Measurements from ENCODE around the gene RNASE13. TPM values are rescaled to one million over a fixed set of nuclear protein-coding genes. Genes with fewer than 3 reads are reported as not detected.

RNASE13 gene
- polyA plus RNA-seq, 1 of the 3 experiments (the other 2 are of a cell fraction): not detected

DNA sequence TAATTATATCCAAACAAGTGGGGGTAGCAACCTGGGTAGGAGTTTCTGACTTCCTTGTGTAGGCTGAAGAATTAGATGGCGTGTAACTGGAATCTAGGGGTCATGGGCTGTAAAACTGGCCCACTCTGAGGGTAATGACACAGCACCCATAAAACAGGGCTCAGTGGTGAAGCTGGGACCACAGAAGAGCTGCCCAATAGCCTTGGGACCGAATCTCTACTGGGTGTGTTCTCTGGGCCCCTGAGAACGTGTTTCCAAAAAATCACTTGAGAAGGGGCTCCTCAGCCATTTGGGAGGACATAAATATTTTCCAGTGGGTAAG, 26.7 kb upstream of the RNASE13 start:
- no peak for TF ChIP-seq RCOR1 (IDR thresholded peaks at IDR 0.05; ENCODE audit: low read length)
- no peak for TF ChIP-seq TEAD4 (IDR thresholded peaks at IDR 0.05; ENCODE audit: borderline replicate concordance, insufficient read depth)
- TF ChIP-seq EP300 (IDR thresholded peaks at IDR 0.05; ENCODE audit: borderline replicate concordance in 1 of 2, low read depth in 1 of 2, low read length in 1 of 2): no peak
- CTCF ChIA-PET: interaction anchor here (1.2 to 1.9 kb wide), 4 partner anchors 21 to 31 kb away, joined by 5 to 13 read pairs (median 10); no protein-coding TSS in a partner anchor
- Histone ChIP-seq H3K9me2 (no peaks in the 10 kb centered on the region), H3K4me1 (ENCODE audit: control insufficient read depth in 1 of 2, insufficient read depth in 2 of 2, low read depth in 1 of 2, low read length in 1 of 2) (peaks cover 0 to 10% of the 10 kb centered on the region in 2 experiments; a peak in 3 of 4 replicates), H2AFZ (ENCODE audit: low read depth) (no peak overlapping the region), H3K9ac (no peak overlapping the region), H3K4me2 (no peak overlapping the region), H3K79me2 (ENCODE audit: insufficient read depth) (no peaks in the 10 kb centered on the region), H3K27ac (ENCODE audit: low read depth in 2 of 2, low read length in 1 of 2) (no peak overlapping the region), H4K20me1 (ENCODE audit: insufficient read depth) (no peaks in the 10 kb centered on the region), H3K9me3 (no peaks in the 10 kb centered on the region), H3K36me3 (replicated peaks in 1 of 2; ENCODE audit: control insufficient read depth in 1 of 2, insufficient read depth in 2 of 2, low read length in 1 of 2) (no peaks in the 10 kb centered on the region), H3K27me3 (ENCODE audit: insufficient read depth) (no peaks in the 10 kb centered on the region), H3F3A (replicated peaks; ENCODE audit: insufficient read depth) (peaks cover 3% of the 10 kb centered on the region), H3K4me3 (ENCODE audit: low read depth in 2 of 2, low read length in 1 of 2) (no peak overlapping the region)
- 91% methylated on average over 3 of the region's 3 CpGs for WGBS (ENCODE audit: low lambda C conversion rate)
- no peak for DNase-seq
- POLR2A ChIA-PET: no interaction called here

DNA sequence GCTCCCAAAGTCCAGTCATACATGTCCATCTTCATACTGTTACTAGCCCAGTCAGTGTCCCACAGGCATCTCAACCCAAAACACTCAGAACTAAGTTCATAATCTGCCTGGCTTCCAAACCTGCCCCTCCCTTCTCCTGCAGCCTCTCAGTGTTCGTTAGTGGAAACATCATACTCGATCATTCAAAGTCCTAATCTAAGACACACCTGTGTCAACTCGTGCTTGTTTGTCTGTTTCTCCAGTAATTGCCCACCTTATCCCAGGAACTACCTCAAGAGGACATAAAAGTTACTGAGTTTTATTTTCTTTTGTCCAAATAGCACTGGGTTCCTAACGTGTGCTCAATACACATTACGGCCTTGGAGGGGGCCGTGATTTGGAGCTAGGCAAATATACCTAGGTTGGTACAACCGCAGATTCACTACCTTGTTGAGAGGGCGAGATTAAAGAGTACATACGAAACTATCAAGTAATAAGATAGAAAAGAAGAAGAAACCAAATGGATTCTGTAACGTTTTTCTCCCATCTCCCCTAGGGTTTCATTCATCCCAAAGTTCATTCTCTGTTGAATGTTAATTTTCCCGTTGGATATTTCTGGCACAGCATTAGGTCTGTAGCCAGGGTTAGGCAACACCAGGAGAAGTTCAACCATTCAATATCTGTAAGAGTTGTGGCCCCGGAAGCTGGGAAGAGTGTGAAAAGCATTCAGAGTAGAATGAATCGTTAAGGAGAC, 26.2 kb upstream of the RNASE13 start:
- Histone ChIP-seq H3K4me3 (ENCODE audit: low read depth in 2 of 2, low read length in 1 of 2) (no peak overlapping the region), H2AFZ (ENCODE audit: low read depth) (no peak overlapping the region), H3F3A (replicated peaks; ENCODE audit: insufficient read depth) (peaks cover 3% of the 10 kb centered on the region), H3K9me2 (no peaks in the 10 kb centered on the region), H3K36me3 (replicated peaks in 1 of 2; ENCODE audit: control insufficient read depth in 1 of 2, insufficient read depth in 2 of 2, low read length in 1 of 2) (no peaks in the 10 kb centered on the region), H3K4me2 (no peak overlapping the region), H3K79me2 (ENCODE audit: insufficient read depth) (no peaks in the 10 kb centered on the region), H3K9ac (no peak overlapping the region), H4K20me1 (ENCODE audit: insufficient read depth) (no peaks in the 10 kb centered on the region), H3K4me1 (ENCODE audit: control insufficient read depth in 1 of 2, insufficient read depth in 2 of 2, low read depth in 1 of 2, low read length in 1 of 2) (peaks cover 0 to 10% of the 10 kb centered on the region in 2 experiments; a peak in 3 of 4 replicates), H3K27ac (ENCODE audit: low read depth in 2 of 2, low read length in 1 of 2) (no peak overlapping the region), H3K9me3 (no peaks in the 10 kb centered on the region), H3K27me3 (ENCODE audit: insufficient read depth) (no peaks in the 10 kb centered on the region)
- ChIA-PET CTCF (interaction anchor here (0.7 to 1.9 kb wide), 4 partner anchors 27 to 43 kb away, joined by 3 to 13 read pairs (median 8); no protein-coding TSS in a partner anchor), POLR2A (no interaction called here)
- DNase-seq: no peak
- TF ChIP-seq SMC3 (IDR thresholded peaks at IDR 0.05; ENCODE audit: low read depth, low read length) (no peak), FOSL2 (IDR thresholded peaks at IDR 0.05; ENCODE audit: borderline replicate concordance, low read depth) (no peak), ELF1 (IDR thresholded peaks at IDR 0.05) (no peak), TAF1 (IDR thresholded peaks at IDR 0.05; ENCODE audit: borderline replicate concordance, low read depth, low read length) (no peak), NRF1 (IDR thresholded peaks at IDR 0.05; ENCODE audit: low read depth, low read length) (no peak), NFIC (IDR thresholded peaks at IDR 0.05; ENCODE audit: borderline replicate concordance) (no peak), RFX5 (IDR thresholded peaks at IDR 0.05; ENCODE audit: low read length) (no peak), RAD21 (IDR thresholded peaks at IDR 0.05; ENCODE audit: low read length) (no peak), EZH2phosphoT487 (IDR thresholded peaks at IDR 0.05; ENCODE audit: borderline replicate concordance, low read depth) (no peak), GABPA (IDR thresholded peaks at IDR 0.05; ENCODE audit: low read depth) (no peak), EP300 (IDR thresholded peaks at IDR 0.05; ENCODE audit: borderline replicate concordance in 1 of 2, low read depth in 1 of 2, low read length in 1 of 2) (no peak), POLR2AphosphoS5 (IDR thresholded peaks at IDR 0.05; ENCODE audit: low read depth, low read length) (no peak), FOXJ3 (CRISPR knock-in tag; IDR thresholded peaks at IDR 0.05) (no peak)
- TF ChIP-seq, protein P1, sequence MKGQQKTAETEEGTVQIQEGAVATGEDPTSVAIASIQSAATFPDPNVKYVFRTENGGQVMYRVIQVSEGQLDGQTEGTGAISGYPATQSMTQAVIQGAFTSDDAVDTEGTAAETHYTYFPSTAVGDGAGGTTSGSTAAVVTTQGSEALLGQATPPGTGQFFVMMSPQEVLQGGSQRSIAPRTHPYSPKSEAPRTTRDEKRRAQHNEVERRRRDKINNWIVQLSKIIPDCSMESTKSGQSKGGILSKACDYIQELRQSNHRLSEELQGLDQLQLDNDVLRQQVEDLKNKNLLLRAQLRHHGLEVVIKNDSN (IDR thresholded peaks at IDR 0.05; ENCODE audit: borderline replicate concordance, low read depth): no peak
- TF ChIP-seq, protein P2, sequence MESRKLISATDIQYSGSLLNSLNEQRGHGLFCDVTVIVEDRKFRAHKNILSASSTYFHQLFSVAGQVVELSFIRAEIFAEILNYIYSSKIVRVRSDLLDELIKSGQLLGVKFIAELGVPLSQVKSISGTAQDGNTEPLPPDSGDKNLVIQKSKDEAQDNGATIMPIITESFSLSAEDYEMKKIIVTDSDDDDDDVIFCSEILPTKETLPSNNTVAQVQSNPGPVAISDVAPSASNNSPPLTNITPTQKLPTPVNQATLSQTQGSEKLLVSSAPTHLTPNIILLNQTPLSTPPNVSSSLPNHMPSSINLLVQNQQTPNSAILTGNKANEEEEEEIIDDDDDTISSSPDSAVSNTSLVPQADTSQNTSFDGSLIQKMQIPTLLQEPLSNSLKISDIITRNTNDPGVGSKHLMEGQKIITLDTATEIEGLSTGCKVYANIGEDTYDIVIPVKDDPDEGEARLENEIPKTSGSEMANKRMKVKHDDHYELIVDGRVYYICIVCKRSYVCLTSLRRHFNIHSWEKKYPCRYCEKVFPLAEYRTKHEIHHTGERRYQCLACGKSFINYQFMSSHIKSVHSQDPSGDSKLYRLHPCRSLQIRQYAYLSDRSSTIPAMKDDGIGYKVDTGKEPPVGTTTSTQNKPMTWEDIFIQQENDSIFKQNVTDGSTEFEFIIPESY (IDR thresholded peaks at IDR 0.05; ENCODE audit: borderline replicate concordance, low read depth): no peak
- TF ChIP-seq, protein P3, sequence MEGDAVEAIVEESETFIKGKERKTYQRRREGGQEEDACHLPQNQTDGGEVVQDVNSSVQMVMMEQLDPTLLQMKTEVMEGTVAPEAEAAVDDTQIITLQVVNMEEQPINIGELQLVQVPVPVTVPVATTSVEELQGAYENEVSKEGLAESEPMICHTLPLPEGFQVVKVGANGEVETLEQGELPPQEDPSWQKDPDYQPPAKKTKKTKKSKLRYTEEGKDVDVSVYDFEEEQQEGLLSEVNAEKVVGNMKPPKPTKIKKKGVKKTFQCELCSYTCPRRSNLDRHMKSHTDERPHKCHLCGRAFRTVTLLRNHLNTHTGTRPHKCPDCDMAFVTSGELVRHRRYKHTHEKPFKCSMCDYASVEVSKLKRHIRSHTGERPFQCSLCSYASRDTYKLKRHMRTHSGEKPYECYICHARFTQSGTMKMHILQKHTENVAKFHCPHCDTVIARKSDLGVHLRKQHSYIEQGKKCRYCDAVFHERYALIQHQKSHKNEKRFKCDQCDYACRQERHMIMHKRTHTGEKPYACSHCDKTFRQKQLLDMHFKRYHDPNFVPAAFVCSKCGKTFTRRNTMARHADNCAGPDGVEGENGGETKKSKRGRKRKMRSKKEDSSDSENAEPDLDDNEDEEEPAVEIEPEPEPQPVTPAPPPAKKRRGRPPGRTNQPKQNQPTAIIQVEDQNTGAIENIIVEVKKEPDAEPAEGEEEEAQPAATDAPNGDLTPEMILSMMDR (IDR thresholded peaks at IDR 0.05): no peak
- TF ChIP-seq, protein P4, sequence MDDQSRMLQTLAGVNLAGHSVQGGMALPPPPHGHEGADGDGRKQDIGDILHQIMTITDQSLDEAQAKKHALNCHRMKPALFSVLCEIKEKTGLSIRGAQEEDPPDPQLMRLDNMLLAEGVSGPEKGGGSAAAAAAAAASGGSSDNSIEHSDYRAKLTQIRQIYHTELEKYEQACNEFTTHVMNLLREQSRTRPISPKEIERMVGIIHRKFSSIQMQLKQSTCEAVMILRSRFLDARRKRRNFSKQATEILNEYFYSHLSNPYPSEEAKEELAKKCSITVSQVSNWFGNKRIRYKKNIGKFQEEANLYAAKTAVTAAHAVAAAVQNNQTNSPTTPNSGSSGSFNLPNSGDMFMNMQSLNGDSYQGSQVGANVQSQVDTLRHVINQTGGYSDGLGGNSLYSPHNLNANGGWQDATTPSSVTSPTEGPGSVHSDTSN (IDR thresholded peaks at IDR 0.05): no peak
- TF ChIP-seq, protein P5, sequence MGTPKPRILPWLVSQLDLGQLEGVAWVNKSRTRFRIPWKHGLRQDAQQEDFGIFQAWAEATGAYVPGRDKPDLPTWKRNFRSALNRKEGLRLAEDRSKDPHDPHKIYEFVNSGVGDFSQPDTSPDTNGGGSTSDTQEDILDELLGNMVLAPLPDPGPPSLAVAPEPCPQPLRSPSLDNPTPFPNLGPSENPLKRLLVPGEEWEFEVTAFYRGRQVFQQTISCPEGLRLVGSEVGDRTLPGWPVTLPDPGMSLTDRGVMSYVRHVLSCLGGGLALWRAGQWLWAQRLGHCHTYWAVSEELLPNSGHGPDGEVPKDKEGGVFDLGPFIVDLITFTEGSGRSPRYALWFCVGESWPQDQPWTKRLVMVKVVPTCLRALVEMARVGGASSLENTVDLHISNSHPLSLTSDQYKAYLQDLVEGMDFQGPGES (IDR thresholded peaks at IDR 0.05; ENCODE audit: low read depth, low read length): no peak
- WGBS (ENCODE audit: low lambda C conversion rate): 75% methylated on average over 13 of the region's 13 CpGs
